H1 (cell line): ENCODE data around the gene CRHBP. TPM values are rescaled to one million over a fixed set of nuclear protein-coding genes. Genes with fewer than 3 reads are reported as not detected.

Experiments used
- CTCF ChIA-PET: fragments of 300-600 bp; sonication (Branson Sonifier 250); formaldehyde crosslinking; loops from one replicate; lab custom pipeline; 2021; ENCODE audit not compliant: partially characterized antibody; lab: Charles Lee
- POLR2A ChIA-PET: fragments of 300-600 bp; sonication (Branson Sonifier 250); formaldehyde crosslinking; loops from one replicate; lab custom pipeline; 2021; ENCODE audit warnings: inconsistent platforms; ENCODE audit not compliant: partially characterized antibody; lab: Charles Lee
- DNase-seq, 2 experiments: peaks; one replicate each; pipeline versions ENCODE4 v3.0.0 to v3.0.0-alpha.2; 2010 to 2022; ENCODE audit warnings: low spot score in 2 of 2, low read depth in 1 of 2, mixed read lengths in 1 of 2
- FAIRE-seq: peaks from 2 replicates; lab custom pipeline; 2011; peaks lifted over from hg19 to GRCh38; lab: Jason Lieb, UNC
- H2AFZ ChIP-seq: 2 replicates; pipeline ENCODE4 v1.8.1; 2012; ENCODE audit warnings: low read length, inconsistent platforms
- H2AK5ac ChIP-seq: 2 replicates; pipeline ENCODE4 v1.6.1; 2013; ENCODE audit warnings: low read depth, low read length
- H2BK120ac ChIP-seq: replicated peaks from 2 replicates; pipeline ENCODE3; 2013; ENCODE audit warnings: low read depth, low read length, inconsistent platforms
- H2BK12ac ChIP-seq: 2 replicates; pipeline ENCODE4 v1.6.1; 2013; ENCODE audit warnings: low read depth, low read length
- H2BK15ac ChIP-seq: 2 replicates; pipeline ENCODE4 v1.6.1; 2013; ENCODE audit warnings: low read length
- H2BK20ac ChIP-seq: 2 replicates; pipeline ENCODE4 v1.6.1; 2013; ENCODE audit warnings: low read length
- H2BK5ac ChIP-seq: 2 replicates; pipeline ENCODE4 v1.6.1; 2013; ENCODE audit warnings: low read depth, low read length
- H3K14ac ChIP-seq: 2 replicates; pipeline ENCODE4 v1.6.1; 2013; ENCODE audit warnings: inconsistent platforms; ENCODE audit not compliant: insufficient read length
- H3K18ac ChIP-seq: 2 replicates; pipeline ENCODE4 v1.6.1; 2013; ENCODE audit warnings: low read length; ENCODE audit errors: extremely low read depth
- H3K23ac ChIP-seq: 2 replicates; pipeline ENCODE4 v1.6.1; 2013; ENCODE audit warnings: inconsistent platforms; ENCODE audit not compliant: insufficient read length
- H3K23me2 ChIP-seq: 2 replicates; pipeline ENCODE4 v1.6.1; 2013; ENCODE audit warnings: low read depth, low read length
- H3K27ac ChIP-seq: 2 replicates; pipeline ENCODE4 v1.6.1; 2011; ENCODE audit warnings: low read depth, low read length, inconsistent platforms
- H3K27me3 ChIP-seq, 4 experiments: replicated peaks in 1 of 4; 1 replicate in 1 of 4; 2 replicates in 3 of 4; pipeline versions ENCODE4 v1.6.1 to v1.8.1; 2011 to 2013; ENCODE audit warnings: low read length in 3 of 4, mild to moderate bottlenecking in 3 of 4, inconsistent platforms in 2 of 4, mixed read lengths in 2 of 4, moderate library complexity in 1 of 4; ENCODE audit not compliant: control insufficient read depth in 3 of 4, insufficient read depth in 3 of 4; ENCODE audit errors: extremely low read depth in 1 of 4
- H3K36me3 ChIP-seq, 4 experiments: 2 replicates each; pipeline versions ENCODE4 v1.6.1 to v1.8.1; 2011 to 2013; ENCODE audit warnings: mild to moderate bottlenecking in 4 of 4, low read length in 3 of 4, moderate library complexity in 2 of 4, control low read depth in 1 of 4, inconsistent platforms in 1 of 4; ENCODE audit not compliant: insufficient read depth in 4 of 4, control insufficient read depth in 2 of 4
- H3K4ac ChIP-seq: replicated peaks from 2 replicates; pipeline ENCODE3; 2013; ENCODE audit warnings: low read length, low read depth, mixed read lengths, inconsistent platforms; ENCODE audit not compliant: insufficient read length
- H3K4me1 ChIP-seq, 4 experiments: replicated peaks in 1 of 4; 1 replicate in 1 of 4; 2 replicates in 3 of 4; pipeline versions ENCODE4 v1.6.1 to v1.8.1; 2011 to 2013; ENCODE audit warnings: low read length in 3 of 4, inconsistent platforms in 2 of 4, mixed read lengths in 1 of 4; ENCODE audit not compliant: insufficient read depth in 4 of 4, control insufficient read depth in 3 of 4
- H3K4me2 ChIP-seq, 2 experiments: 2 replicates each; pipeline versions ENCODE4 v1.6.1 to v1.8.1; 2011 to 2013; ENCODE audit warnings: low read depth in 2 of 2, low read length in 2 of 2, control low read depth in 1 of 2, inconsistent platforms in 1 of 2, mild to moderate bottlenecking in 1 of 2; ENCODE audit not compliant: insufficient read depth in 1 of 2
- H3K4me3 ChIP-seq, 4 experiments: fragments of 200-600, 300-600 bp in 1 of 4; sonication (generic), shearing (Covaris generic), sonication (Bioruptor Twin) in 1 of 4; 2 replicates each; pipeline versions ENCODE4 v1.5.1 to v1.8.1; 2011 to 2016; ENCODE audit warnings: low read length in 4 of 4, low read depth in 3 of 4, control low read depth in 2 of 4, inconsistent platforms in 2 of 4, mild to moderate bottlenecking in 2 of 4, mixed read lengths in 1 of 4, moderate library complexity in 1 of 4; ENCODE audit not compliant: insufficient read depth in 2 of 4; ENCODE audit errors: extremely low read depth in 1 of 4
- H3K56ac ChIP-seq: replicated peaks from 2 replicates; pipeline ENCODE3; 2013; ENCODE audit warnings: low read depth, mild to moderate bottlenecking, mixed read lengths, low read length, inconsistent platforms; ENCODE audit not compliant: insufficient read length
- H3K79me1 ChIP-seq: 2 replicates; pipeline ENCODE4 v1.6.1; 2013; ENCODE audit warnings: low read depth, low read length, control low read depth
- H3K79me2 ChIP-seq, 2 experiments: 2 replicates each; pipeline versions ENCODE4 v1.6.1 to v1.8.1; 2012 to 2013; ENCODE audit warnings: low read length in 2 of 2, mild to moderate bottlenecking in 2 of 2, inconsistent platforms in 1 of 2; ENCODE audit not compliant: insufficient read depth in 2 of 2, control insufficient read depth in 1 of 2
- H3K9ac ChIP-seq, 4 experiments: replicated peaks in 1 of 4; 1 replicate in 1 of 4; 2 replicates in 3 of 4; pipeline versions ENCODE4 v1.6.1 to v1.8.1; 2011 to 2013; ENCODE audit warnings: low read depth in 3 of 4, low read length in 3 of 4, control low read depth in 2 of 4, mild to moderate bottlenecking in 2 of 4, moderate library complexity in 2 of 4, inconsistent platforms in 1 of 4; ENCODE audit errors: extremely low read depth in 1 of 4
- H3K9me3 ChIP-seq, 2 experiments: 2 replicates each; pipeline versions ENCODE4 v1.6.1 to v1.8.1; 2012 to 2013; ENCODE audit warnings: mild to moderate bottlenecking in 2 of 2, moderate library complexity in 2 of 2, control low read depth in 1 of 2, inconsistent platforms in 1 of 2, low read depth in 1 of 2, low read length in 1 of 2, mixed read lengths in 1 of 2; ENCODE audit not compliant: insufficient read depth in 2 of 2
- H4K20me1 ChIP-seq, 2 experiments: replicated peaks in 1 of 2; 2 replicates each; pipeline versions ENCODE3 to v1.8.1; 2011 to 2013; ENCODE audit warnings: inconsistent platforms in 2 of 2, low read length in 2 of 2, mild to moderate bottlenecking in 1 of 2; ENCODE audit not compliant: insufficient read depth in 2 of 2, control insufficient read depth in 1 of 2
- H4K5ac ChIP-seq: 2 replicates; pipeline ENCODE4 v1.6.1; 2013; ENCODE audit warnings: low read length, low read depth, mixed read lengths, inconsistent platforms; ENCODE audit not compliant: insufficient read length
- H4K8ac ChIP-seq: 2 replicates; pipeline ENCODE4 v1.8.0; 2013; ENCODE audit warnings: mild to moderate bottlenecking, moderate library complexity, low read length, inconsistent platforms; ENCODE audit not compliant: insufficient read depth; ENCODE audit errors: extremely low read depth
- H4K91ac ChIP-seq: replicated peaks from 2 replicates; pipeline ENCODE3; 2013; ENCODE audit warnings: low read length, mixed read lengths, inconsistent platforms; ENCODE audit not compliant: insufficient read length
- BRCA1 ChIP-seq: IDR thresholded peaks from 2 replicates; pipeline ENCODE4 v1.6.1; 2012; ENCODE audit warnings: low read depth, low read length, improper control_type of control experiment
- CHD2 ChIP-seq: IDR thresholded peaks from 2 replicates; pipeline ENCODE4 v1.6.1; 2012; ENCODE audit warnings: low read length, improper control_type of control experiment
- CREB1 ChIP-seq: IDR thresholded peaks from 2 replicates; pipeline ENCODE4 v1.6.1; 2012; ENCODE audit warnings: inconsistent platforms
- CTBP2 ChIP-seq: IDR thresholded peaks from 2 replicates; pipeline ENCODE4 v1.7.0; 2011; ENCODE audit warnings: borderline replicate concordance, mild to moderate bottlenecking, moderate library complexity, mixed read lengths, low read length; ENCODE audit not compliant: insufficient read depth, insufficient read length
- EGR1 ChIP-seq: IDR thresholded peaks from 2 replicates; pipeline ENCODE4 v1.6.1; 2011; ENCODE audit warnings: low read depth, low read length, borderline replicate concordance
- FOSL1 ChIP-seq: IDR thresholded peaks from 2 replicates; pipeline ENCODE4 v1.6.1; 2011; ENCODE audit warnings: mild to moderate bottlenecking, low read depth, low read length, moderate library complexity; ENCODE audit not compliant: insufficient read depth
- HDAC2 ChIP-seq, 2 experiments: fragments of 300-600 bp in 1 of 2; sonication (generic) in 1 of 2; IDR thresholded peaks; 2 replicates each; pipeline ENCODE4 v1.6.1; 2011 to 2012; ENCODE audit warnings: low read depth in 2 of 2, low read length in 2 of 2, mild to moderate bottlenecking in 2 of 2, moderate library complexity in 2 of 2, borderline replicate concordance in 1 of 2, inconsistent platforms in 1 of 2
- KDM1A ChIP-seq: fragments of 200-600, 300-600 bp; sonication (generic); IDR thresholded peaks from 2 replicates; pipeline ENCODE4 v1.7.1; 2016; ENCODE audit warnings: mild to moderate bottlenecking, low read length, borderline replicate concordance
- MAX ChIP-seq: IDR thresholded peaks from 2 replicates; pipeline ENCODE4 v1.6.1; 2012; ENCODE audit warnings: inconsistent platforms
- POLR2AphosphoS5 ChIP-seq: IDR thresholded peaks from 2 replicates; pipeline ENCODE4 v1.6.1; 2011; ENCODE audit warnings: low read depth, low read length
- RAD21 ChIP-seq, 2 experiments: IDR thresholded peaks in 1 of 2; conservative IDR thresholded peaks in 1 of 2; 2 replicates each; pipeline ENCODE4 v1.6.1; 2011; ENCODE audit warnings: low read depth in 2 of 2, low read length in 2 of 2, improper control_type of control experiment in 1 of 2, inconsistent platforms in 1 of 2, mild to moderate bottlenecking in 1 of 2, moderate library complexity in 1 of 2
- SIX5 ChIP-seq: IDR thresholded peaks from 2 replicates; pipeline ENCODE4 v1.6.1; 2011; ENCODE audit warnings: mild to moderate bottlenecking, low read depth, low read length
- TEAD4 ChIP-seq: IDR thresholded peaks from 2 replicates; pipeline ENCODE4 v1.6.1; 2012; ENCODE audit warnings: low read depth, low read length, inconsistent platforms, mixed read lengths
- ZNF274 ChIP-seq: IDR thresholded peaks from 2 replicates; pipeline ENCODE4 v1.7.0; 2012; ENCODE audit warnings: low read length, borderline replicate concordance; ENCODE audit errors: extremely low read depth
- WGBS, 2 experiments: shearing (Covaris generic) in 1 of 2; methylation state at CpG; one replicate each; pipeline versions ENCODE4 v1.1.6 to v1.1.7; 2013 to 2015; ENCODE audit warnings: low lambda C conversion rate in 2 of 2, mixed read lengths in 2 of 2, inconsistent platforms in 1 of 2, low coverage in 1 of 2, missing lambda C conversion rate in 1 of 2; ENCODE audit not compliant: insufficient replicate concordance in 2 of 2, insufficient coverage in 1 of 2, insufficient read length in 1 of 2; ENCODE audit errors: extremely low coverage in 1 of 2, missing lambda C conversion rate in 1 of 2; 5-methylcytosine and 5-hydroxymethylcytosine counted together
- polyA plus RNA-seq, 7 experiments: library from polyadenylated mRNA; depleted of rRNA in 3 of 7; stranded (reverse) in 5 of 7; unstranded in 2 of 7; fragments of >200 nt in 5 of 7; fragments of 200-250 nt in 2 of 7; gene quantifications; 1 replicate in 5 of 7; 2 replicates in 1 of 7; 4 replicates in 1 of 7; pipeline versions ENCODE4 v1.2.1 to v1.2.3, GENCODE V29; 2011 to 2013; ENCODE audit warnings: missing spikeins in 2 of 7, mixed read lengths in 2 of 7
- total RNA-seq: library from RNA; stranded (reverse); fragmentation: NEBNext Ultra II Directional; extraction: Animal tissue kit (Norgen Biotek cat#: 25700); gene quantifications from 2 replicates; pipeline ENCODE4 v1.2.1, GENCODE V29; 2021

The CRHBP gene
- total and polyA plus RNA-seq, 2 of the 8 experiments (the other 6 are each of a cell fraction or from before 2014, with no cell fraction given) = 0.30 TPM; not detected in 1

- POLR2A ChIA-PET = no interaction called here
- no peak overlapping the region for H4K8ac ChIP-seq
- H2BK20ac ChIP-seq = no peak overlapping the region
- no peaks in the 10 kb centered on the region for H3K79me2 ChIP-seq
- H2BK12ac ChIP-seq = no peak overlapping the region
- H3K27ac ChIP-seq = no peak overlapping the region
- no peak overlapping the region for H2BK120ac ChIP-seq
- no peak overlapping the region for H3K4me2 ChIP-seq
- H3K4me1 ChIP-seq = no peaks in the 10 kb centered on the region
- WGBS, 2 experiments = 80% methylated on average over 4 of the region's 4 CpGs; no CpG with 5 or more reads in 1 of the 2 experiments
- H3K56ac ChIP-seq = no peak overlapping the region
- DNase-seq = no peak
- no peak overlapping the region for H2AFZ ChIP-seq
- no peak overlapping the region for H2AK5ac ChIP-seq
- no peak overlapping the region for H3K4ac ChIP-seq
- H3K9me3 ChIP-seq = no peaks in the 10 kb centered on the region
- TF ChIP-seq CTBP2 = no peak
- no peak for TF ChIP-seq SIX5
- TF ChIP-seq ZNF274 = no peak
- TF ChIP-seq CREB1 = no peak
- TF ChIP-seq FOSL1 = no peak
- TF ChIP-seq MAX = no peak
- no peak for TF ChIP-seq RAD21 (IDR thresholded peaks at IDR 0.05 in 1 of 2, conservative IDR thresholded peaks at IDR 0.05 in 1 of 2; ENCODE audit: low read depth in 2 of 2, low read length in 2 of 2)
- TF ChIP-seq EGR1 = no peak
- TF ChIP-seq HDAC2 (IDR thresholded peaks at IDR 0.05; ENCODE audit: borderline replicate concordance in 1 of 2, low read depth in 2 of 2, low read length in 2 of 2) = no peak
- TF ChIP-seq CHD2 = no peak
- no peak for TF ChIP-seq KDM1A
- TF ChIP-seq BRCA1 = no peak
- no peak for TF ChIP-seq TEAD4
- TF ChIP-seq POLR2AphosphoS5 = no peak
- H2BK15ac ChIP-seq = no peak overlapping the region
- FAIRE-seq = no peak
- no peaks in the 10 kb centered on the region for H3K36me3 ChIP-seq
- H3K27me3 ChIP-seq = no peaks in the 10 kb centered on the region
- no peaks in the 10 kb centered on the region for H3K23me2 ChIP-seq
- H4K20me1 ChIP-seq = no peaks in the 10 kb centered on the region
- no peak overlapping the region for H2BK5ac ChIP-seq
- no peak overlapping the region for H3K14ac ChIP-seq
- no peak overlapping the region for H3K4me3 ChIP-seq
- no peak overlapping the region for H4K91ac ChIP-seq
- no peak overlapping the region for H3K23ac ChIP-seq
- no peaks in the 10 kb centered on the region for H3K79me1 ChIP-seq
- no peak overlapping the region for H3K9ac ChIP-seq
- H3K18ac ChIP-seq = no peak overlapping the region
- CTCF ChIA-PET = no interaction called here
- H4K5ac ChIP-seq = no peak overlapping the region
These were observed 11.8 kb upstream of the CRHBP start for GRCh38 chr5:76941000-76941399.
